HG02970 (cell line): ENCODE data around the gene WDR27.

Source experiments
- ATAC-seq: cut with Tn5 transposase; IDR thresholded peaks from one replicate; pipeline ENCODE4 v1.9.1; 2021; ENCODE audit warnings: mild to moderate bottlenecking, moderate library complexity, moderate number of reproducible peaks; ENCODE audit not compliant: unreplicated experiment, low FRiP score

The WDR27 gene

GRCh38 chr6:169568314-169569087, 133.3 kb downstream of the WDR27 start:
- no peak for ATAC-seq

GRCh38 chr6:169567819-169568218, 134.0 kb downstream of the WDR27 start:
- ATAC-seq = no peak

- ATAC-seq = no peak
Observed at GRCh38 chr6:169566961-169567750, 134.7 kb downstream of the WDR27 start.

GRCh38 chr6:169566319-169566718, 135.5 kb downstream of the WDR27 start:
- ATAC-seq = no peak

GRCh38 chr6:169564453-169565240, 137.2 kb downstream of the WDR27 start:
- ATAC-seq = no peak

- no peak for ATAC-seq
Observed at GRCh38 chr6:169561665-169562064, 140.2 kb downstream of the WDR27 start.

- ATAC-seq = no peak
Observed at GRCh38 chr6:169559592-169559991, 142.2 kb downstream of the WDR27 start.

GRCh38 chr6:169558774-169559441, 142.9 kb downstream of the WDR27 start:
- no peak for ATAC-seq

GRCh38 chr6:169558378-169558773, 143.5 kb downstream of the WDR27 start:
- no peak for ATAC-seq

- ATAC-seq = no peak
Observed at GRCh38 chr6:169557887-169558286, 143.9 kb downstream of the WDR27 start.

- ATAC-seq = peak; percentile 100
Observed at GRCh38 chr6:169556758-169557548, 144.9 kb downstream of the WDR27 start.

GRCh38 chr6:169555971-169556617, 145.7 kb downstream of the WDR27 start:
- ATAC-seq = no peak

- no peak for ATAC-seq
Observed at GRCh38 chr6:169545982-169546381, 155.8 kb downstream of the WDR27 start.

- ATAC-seq = no peak
Observed at GRCh38 chr6:169543704-169544103, 158.1 kb downstream of the WDR27 start.

- ATAC-seq = no peak
Observed at GRCh38 chr6:169542491-169542890, 159.3 kb downstream of the WDR27 start.

GRCh38 chr6:169539176-169539897, 162.5 kb downstream of the WDR27 start:
- no peak for ATAC-seq

GRCh38 chr6:169536446-169537170, 165.2 kb downstream of the WDR27 start:
- no peak for ATAC-seq

GRCh38 chr6:169534039-169534421, 167.8 kb downstream of the WDR27 start:
- no peak for ATAC-seq
